HG02973 (cell line): ENCODE results near the gene SLC38A7.
"Not testable (repeated sequence)": the region's sequence is repeated elsewhere in the genome, so short reads cannot be mapped to it uniquely, and the experiment has no call there.

ENCODE experiments used
- ATAC-seq: cut with Tn5 transposase; IDR thresholded peaks from one replicate; pipeline ENCODE4 v1.9.1; 2021; ENCODE audit warnings: moderate library complexity; ENCODE audit not compliant: unreplicated experiment

SLC38A7 gene

DNA sequence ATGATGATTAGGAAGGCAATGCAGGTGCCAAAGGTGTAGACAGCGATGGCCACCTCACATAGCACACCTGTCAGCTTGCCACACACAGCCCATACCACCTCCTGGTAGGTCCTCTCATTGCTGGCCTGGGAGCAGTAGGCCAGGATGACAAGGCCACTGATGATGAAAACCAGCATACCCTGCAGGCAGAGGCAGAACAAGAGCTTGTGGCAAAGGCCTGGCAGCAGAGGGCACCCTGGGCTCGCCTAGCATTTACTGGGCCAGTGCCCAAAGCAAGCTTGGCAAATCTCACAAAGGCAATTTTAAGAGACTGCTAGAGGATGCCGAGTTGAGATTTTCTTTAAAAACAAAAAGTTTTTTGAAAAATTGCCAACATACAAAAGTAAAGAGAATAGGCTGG lies 5.9 kb downstream of the SLC38A7 start:
- ATAC-seq: no peak

DNA sequence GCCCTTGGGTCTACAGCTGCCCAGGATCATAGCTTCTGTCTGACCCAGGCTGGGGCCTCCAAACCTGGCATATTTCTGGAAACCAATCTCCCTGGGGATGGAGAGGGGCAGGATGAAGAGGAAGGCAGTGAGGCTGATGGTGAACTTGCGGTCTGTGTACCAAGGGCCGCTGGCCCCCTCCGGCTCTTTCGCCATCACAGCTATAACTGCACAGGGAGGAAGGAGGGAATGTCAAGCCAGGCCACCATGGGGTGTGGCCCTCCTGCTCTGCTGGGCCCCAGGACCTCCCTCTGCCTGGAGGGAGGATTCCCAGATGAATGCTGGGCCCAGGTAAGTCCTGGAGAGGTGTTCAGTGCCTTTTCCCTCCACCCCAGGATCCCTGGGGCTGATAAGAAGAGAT lies 6.3 kb downstream of the SLC38A7 start:
- ATAC-seq: no peak

DNA sequence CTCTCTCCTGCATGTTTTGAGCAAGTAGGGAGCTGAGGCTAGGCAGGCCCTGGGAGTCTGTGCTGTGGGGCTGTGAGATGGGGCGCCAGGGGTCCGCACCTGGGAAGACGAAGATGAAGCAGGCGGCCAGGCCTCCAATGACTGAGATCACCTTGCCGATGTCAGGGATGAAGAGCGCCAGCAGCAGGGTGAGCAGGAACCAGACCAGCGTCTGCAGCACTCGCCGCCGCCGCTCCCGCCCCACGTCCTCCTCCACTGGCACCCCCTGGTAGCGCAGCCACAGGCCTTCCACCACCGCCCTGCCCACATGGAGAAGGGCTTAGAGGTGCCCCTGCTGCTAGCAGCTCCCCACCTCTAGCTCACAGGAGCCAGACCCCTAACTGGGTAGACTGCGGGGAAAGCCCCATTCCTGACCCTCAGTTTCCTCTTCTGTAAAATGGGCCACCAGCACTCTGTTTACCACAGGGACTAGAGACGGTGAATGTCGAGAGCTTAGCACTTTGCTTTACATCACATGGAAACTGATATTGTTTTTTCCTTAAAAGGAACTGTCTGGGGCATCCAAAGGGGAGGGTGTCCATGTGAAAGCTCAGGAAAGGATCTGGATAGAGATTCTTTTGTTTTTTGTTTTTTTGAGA lies 13.5 kb downstream of the SLC38A7 start:
- no peak for ATAC-seq

DNA sequence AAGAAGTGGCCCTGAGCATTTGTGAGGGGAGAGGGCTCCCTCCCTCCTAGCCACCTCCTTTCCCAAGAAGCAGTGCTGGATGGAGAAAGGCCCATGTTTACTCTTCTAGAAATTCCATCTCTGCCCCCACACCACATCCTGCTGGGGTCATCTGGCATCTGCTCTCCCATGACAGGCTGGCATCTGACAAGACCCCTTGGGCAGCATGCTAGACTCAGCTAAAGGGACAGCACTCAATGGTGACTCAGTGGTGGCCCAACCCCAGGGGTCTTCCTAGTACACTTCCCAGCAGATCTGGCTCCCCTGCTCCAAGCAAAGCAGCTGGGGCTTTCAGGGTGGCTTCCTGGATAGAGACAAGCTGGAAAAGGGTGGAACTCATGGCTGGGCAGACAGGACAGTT lies 14.4 kb downstream of the SLC38A7 start:
- ATAC-seq: no peak

DNA sequence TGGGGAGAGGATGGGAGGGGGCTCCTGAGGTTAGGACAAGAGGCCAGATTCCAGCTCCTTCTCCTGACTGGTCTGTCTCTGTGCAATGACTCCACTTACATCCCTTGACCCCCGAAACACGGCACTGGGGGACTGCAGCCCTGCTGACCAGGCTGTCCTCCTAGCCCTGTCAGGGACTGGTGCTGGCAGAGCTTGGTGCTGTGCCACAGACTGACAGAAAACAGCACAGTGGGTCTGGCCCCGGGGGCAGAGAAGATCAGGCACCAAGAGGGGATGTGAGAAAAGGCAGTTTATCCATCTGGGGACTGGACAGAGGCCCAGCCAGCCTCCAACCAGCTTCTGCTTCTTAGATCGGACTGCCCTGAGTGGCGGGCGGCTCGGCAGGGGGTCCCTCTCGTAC lies 19.4 kb downstream of the SLC38A7 start:
- ATAC-seq: no peak

DNA sequence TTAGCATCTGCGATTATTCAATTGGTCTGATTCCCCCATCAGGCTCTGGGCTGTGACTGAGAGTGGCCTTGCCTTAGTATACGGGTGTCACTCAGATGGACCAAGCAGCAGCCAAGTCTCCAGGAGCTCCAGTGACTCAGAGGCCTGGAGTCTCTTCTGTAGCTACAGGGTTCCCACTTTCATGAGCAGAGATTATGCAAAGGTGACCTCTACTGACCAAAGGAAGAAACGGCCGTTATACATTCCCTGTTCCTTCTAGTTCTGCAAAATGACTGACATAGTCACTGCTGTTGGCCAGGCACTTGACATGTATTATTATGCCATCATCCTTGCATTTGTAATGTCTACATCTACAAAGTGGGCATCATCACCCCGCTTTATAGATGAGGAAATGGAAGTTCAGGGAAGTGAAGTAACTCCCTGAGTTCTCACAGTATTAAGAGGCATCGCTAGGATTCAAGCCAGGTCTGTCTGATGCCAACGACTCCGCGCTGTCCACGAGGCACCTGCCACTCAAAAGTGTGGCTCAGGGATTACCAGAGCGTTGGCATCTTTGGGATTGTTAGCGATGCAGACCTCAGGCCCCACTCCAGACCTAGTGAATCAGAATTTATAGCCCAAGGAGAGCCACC lies 23.3 kb downstream of the SLC38A7 start:
- peak; percentile 62 for ATAC-seq

DNA sequence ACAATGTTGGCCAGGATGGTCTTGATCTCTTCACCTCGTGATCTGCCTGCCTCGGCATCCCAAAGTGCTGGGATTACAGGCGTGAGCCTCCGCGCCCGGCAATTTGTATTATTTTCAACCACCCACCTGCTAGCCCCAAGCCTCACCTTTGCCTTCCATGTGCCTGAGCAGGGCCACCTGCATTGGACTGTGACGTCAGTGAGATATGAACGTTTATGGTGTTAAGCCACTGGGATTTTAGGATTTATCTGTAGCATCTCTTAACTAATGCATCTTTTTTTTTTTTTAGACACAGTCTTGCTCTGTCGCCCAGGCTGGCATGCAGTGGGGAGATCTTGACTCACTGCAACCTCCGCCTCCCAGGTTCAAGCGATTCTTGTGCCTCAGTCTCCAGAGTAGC lies 24.7 kb downstream of the SLC38A7 start:
- ATAC-seq: not testable (repeated sequence)

DNA sequence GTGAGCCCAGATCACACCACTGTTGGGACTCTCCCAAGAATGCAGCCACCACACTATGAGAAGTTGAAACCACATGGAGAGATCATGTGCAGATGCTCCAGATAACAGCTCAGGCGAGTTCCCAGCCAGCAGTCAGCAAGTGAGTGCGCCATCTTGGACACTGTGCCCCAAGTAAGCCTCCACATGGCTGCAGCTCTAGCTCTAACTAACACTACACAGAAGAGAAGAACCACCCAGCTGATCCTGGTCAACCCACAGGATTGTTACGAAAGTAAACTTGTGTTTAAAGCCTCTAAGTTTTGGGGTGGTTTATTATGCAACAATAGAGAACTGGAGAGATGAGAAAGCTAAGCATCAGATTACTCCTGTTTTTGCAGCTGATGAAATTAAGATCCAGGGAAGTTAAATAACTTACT lies 25.8 kb downstream of the SLC38A7 start:
- ATAC-seq: no peak

DNA sequence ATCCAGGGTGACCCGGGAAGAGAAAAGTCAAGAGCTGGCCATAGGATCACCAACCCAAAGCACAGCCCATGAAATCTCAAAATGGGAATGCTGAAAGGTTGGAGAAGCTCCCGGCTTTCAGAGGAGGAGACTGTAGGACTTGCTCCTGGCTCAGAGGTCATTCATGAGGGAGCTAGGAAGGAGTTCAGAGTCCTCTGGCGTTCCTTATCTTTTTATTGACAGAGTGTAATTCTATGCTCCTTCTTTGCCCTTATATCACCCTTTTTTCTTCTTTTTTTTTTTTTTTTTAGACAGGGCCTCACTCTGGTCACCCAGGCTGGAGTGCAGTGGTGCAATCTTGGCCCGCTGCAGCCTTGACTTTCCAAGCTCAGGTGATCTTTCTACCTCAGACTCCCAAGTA lies 27.7 kb downstream of the SLC38A7 start:
- no peak for ATAC-seq

DNA sequence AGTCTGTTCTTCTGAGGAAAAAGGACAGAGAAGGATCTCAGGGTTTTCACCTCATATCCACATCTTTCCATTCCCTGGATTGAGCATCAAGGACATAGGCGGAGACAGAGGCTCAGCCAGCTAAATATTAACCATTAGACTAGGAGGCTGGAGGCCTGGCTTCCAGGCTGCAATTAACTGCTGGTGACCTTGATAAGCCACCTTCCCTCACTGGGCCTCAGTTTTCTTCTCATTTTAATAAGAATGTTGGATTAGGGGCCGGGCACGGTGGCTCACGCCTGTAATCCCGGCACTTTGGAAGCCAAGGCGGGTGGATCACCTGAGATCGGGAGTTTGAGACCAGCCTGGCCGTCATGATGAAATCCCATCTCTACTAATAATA lies 29.4 kb downstream of the SLC38A7 start:
- no peak for ATAC-seq

DNA sequence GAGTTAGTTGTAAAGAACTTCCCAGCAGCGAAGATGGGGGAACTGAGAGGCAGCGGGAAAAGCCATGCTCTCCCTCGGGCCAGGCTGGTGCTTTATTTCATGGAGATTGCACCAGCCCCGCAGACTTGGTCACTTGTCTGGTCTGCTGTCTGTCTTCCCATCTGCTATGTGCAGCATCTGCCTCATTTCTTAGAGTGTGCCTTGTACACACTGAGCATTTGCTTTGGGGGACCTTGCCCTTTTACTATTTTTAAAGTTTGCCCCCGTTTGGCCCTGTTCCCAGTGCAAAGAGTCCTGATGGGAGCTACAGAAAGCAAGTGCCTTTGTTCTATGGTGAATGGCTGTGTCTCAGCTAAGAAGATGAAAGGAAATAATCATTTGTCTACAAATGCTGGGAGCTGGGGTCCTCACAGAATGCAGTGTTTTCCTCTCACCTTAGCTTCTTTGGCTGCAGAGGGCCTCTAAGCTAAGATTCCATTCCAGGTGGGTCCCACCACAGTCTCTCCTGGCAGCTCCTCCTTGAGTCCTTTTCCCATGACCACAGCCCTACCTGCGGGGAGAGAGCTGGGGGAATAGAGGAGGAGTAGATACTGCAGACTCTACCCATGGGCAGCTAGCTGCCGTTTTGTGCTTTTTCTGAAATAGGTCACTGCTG lies 29.9 kb downstream of the SLC38A7 start:
- ATAC-seq: no peak

DNA sequence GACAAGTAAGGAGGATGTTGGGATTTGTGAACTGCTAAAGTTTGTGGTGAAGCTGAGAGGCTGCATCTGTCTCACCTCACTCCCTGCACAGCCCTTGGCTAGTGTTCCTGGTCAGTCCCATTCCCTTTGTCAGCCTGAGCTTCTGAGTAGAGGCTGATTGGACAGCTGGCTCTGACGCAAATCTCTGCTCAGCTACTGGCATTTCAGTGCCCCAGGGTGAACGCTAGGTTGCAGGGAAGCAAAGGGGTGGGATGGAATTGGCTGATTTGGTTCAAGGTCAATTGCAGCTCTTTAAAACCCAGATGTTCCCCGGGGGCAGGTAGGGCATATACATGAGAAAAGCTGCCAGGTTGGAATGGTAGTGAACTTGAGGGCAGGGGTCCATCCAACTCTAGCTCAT lies 31.8 kb downstream of the SLC38A7 start:
- no peak for ATAC-seq

DNA sequence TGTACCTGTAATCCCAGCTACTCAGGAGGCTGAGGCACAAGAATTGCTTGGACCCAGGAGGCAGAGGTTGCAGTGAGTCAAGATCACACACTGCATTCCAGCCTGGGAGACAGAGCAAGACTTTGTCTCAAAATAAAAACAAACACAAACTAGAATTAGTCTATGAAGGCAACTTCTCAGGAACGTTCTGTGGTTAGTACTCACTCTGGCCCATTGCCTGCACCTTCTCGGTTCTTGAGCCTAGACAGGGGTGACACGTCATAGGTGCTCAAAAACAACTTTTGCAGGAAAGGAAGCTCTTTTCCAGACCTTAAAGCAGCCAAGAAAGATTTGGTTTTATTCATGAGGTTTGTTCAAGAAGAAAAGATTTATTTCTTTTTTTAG lies 32.6 kb downstream of the SLC38A7 start:
- no peak for ATAC-seq

DNA sequence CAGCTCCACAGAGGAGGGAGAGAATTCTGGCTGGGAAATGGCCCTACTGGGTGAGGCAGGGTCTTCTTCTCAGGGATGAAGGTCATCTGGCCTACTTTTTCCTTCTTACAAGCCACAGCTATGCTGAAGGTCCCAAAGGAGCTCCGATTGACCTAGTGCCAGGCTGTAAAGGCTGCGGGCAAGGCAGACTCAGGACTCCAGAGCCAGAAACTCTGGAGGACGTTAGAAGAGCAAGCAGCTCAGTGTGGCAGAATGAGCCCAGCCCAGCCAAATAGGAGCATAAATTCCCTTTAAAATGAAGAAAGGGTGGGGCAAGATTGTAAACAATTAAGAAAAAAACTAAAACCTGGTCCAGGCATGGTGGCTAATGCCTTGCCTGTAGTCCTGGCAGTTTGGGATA lies 34.9 kb downstream of the SLC38A7 start:
- ATAC-seq: no peak

DNA sequence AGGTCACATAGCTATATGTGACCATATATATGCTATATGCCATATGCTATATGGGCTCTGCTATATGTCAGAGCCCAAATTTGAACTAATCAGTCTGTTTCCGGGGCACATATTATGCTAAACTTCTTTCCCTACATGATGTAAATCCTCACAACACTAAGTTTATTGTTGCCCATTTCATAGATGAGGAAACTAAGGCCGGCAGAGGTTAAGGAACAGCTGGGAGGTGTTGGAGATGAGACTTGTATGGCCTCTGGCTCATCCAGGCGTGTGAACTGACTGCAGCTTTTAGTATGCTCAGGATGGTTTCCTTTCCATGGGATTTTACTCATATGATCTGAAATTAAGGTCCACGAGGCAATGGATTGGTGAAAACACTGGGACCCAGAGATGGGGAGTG lies 37.5 kb downstream of the SLC38A7 start:
- ATAC-seq: no peak

DNA sequence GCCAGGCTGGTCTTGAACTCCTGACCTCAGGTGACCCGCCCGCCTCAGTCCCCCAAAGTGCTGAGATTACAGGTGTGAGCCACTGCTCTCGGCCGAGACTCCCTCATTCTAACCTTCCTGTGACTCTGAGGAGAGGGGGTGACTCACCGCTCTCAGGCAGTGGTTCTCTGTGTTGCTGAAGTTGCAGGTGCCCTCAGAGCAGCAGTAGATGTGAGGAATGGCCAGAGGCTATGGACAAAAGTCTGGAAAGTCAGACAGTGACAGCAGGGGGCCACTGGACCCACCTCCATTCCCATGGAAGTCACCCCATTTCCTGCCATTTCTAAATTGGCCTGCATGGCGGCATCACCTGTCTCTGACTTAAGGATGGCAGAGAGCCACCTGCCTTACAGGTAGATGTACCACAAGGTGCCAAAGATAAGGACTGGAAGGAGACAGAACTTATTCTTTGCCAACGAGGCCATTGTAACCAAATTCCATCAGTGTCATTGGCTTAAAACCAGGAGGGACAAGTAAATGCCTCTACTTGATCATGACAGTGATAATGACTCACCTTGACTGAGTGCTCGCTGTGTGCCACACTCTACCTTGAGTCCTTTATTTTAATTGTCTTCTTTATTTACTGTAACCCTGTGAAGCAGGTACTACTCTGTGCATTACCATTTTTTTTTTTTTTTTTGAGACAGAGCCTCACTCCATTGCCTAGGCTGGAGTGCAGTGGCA lies 39.6 kb downstream of the SLC38A7 start:
- ATAC-seq: no peak

DNA sequence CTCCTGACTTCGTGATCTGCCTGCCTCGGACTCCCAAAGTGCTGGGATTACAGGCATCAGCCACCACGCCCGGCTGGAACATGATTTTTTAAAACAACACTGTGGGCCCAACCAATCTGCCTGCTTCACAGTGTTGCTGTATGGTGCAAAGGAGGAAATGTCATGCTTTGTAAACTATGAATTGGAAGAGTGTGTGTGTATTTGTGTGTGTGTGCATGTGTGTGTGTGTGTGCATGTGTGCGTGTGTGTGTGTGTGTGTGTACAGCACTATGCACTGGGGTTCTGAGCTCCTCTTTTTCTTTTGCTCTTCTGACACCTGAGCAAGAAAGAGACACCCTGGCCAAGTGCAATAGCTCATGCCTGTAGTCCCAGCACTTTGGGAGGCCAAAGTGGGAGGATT lies 40.5 kb downstream of the SLC38A7 start:
- ATAC-seq: no peak

DNA sequence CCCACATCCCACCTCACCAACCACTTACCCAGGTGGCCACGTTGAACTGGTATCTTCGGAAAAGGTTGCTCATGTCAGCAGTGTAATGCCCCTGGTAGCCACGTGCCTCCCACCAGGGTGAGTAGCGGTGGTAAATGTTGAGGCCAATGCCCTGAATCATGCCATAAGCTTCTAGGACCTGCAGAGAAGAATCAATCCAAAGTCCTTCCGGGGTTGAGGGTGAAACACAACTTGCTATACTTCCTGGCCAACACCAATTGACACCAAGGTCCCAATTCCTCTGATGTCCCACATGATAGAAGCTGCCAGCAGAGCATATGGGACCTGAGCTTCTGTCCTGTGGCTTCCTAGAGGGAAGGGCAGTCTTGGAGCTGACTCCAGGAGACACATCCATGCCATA lies 43.6 kb downstream of the SLC38A7 start:
- ATAC-seq: no peak

DNA sequence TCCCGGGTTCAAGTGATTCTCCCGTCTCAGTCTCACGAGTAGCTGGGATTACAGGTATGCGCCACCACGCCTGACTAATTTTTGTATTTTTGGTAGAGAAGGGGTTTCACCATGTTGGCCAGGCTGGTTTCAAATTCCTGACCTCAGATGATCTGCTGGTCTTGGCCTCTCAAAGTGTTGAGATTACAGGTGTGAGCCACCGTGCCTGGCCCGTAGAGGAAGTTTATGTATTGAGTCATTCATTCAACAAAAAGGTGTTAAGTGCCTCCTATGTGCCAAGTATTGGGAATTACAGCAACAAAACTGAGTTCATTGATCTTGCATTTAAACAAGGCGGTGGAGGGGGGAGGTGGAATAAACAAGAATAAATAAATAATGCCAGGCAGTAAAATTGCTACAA lies 44.7 kb downstream of the SLC38A7 start:
- ATAC-seq: no peak

DNA sequence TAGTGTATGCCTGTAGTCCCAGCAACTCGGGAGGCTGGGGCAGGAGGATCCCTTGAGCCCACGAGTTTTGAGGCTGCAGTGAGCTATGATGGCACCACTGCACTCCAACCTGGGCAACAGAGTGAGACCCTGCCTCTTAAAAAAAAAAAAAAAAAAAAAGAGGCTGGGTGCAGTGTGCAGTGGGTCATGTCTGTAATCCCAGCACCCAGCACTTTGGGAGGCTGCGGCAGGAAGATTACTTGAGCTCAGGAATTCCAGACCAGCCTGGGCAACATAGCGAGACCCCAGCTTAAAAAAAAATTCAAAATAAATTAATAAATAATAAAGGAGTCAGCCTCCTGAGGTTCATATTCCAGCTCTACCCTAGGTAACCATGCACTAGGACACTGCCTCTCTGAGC lies 45.3 kb downstream of the SLC38A7 start:
- no peak for ATAC-seq

DNA sequence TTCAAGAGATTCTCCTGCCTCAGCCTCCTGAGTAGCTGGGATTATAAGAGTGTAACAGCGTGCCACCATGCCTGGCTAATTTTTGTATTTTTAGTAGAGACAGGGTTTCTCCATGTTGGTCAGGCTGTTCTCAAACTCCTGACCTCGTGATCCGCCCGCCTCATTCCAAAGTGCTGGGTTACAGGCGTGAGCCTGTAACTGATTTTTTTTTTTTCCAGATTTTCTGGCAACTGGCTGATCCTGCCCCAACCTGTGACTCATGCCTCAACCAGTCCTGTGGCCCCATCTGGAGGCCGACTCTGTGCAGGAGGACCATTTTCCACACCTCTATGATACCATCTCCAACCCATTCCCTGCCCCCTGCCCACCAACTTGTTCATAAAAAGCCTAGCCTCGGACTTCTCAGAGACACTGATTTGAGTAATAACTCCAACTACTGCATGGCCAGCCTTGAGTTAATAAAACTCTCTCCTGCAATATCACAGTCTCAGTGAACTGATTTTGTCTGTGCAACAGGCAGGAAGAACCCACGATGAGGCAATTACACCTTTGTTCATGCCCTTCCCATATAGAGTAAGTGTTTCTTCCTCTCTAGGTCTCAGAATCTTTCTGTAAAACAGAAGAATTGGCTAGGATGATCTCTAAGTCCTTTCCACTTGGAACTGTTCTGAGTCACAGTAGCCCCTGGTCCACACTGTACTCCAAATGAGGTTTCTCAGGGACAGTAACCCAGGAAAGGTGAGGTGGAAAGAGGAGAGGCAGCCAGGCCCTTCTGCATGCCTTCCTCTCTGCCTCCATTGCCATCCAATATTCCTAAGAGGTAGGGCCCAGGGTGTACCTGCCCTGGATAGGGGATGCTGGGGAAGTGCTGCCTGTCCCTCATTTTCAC lies 46.2 kb downstream of the SLC38A7 start:
- no peak for ATAC-seq
